PC-3 (cell line): ENCODE data around the gene ST3GAL5. TPM values are rescaled to one million over a fixed set of nuclear protein-coding genes. Genes with fewer than 3 reads are reported as not detected.

ENCODE experiments used
- ATAC-seq: fragments of 200-7000 bp; cut with Tn5 transposase; 2 replicates; pipeline ENCODE4 v1.9.1; 2020; ENCODE audit warnings: mild to moderate bottlenecking, moderate library complexity
- BruUV-seq: library from RNA; stranded (reverse); fragments of 400-500 nt; replicated peaks from 2 replicates; lab custom pipeline; 2021; lab: Mats Ljungman, UMichigan
- CTCF ChIA-PET: fragments of 300-600 bp; sonication (Branson Sonifier 250); formaldehyde crosslinking; loops from one replicate; lab custom pipeline; 2022; ENCODE audit warnings: antibody characterized with exemption; lab: Charles Lee
- POLR2A ChIA-PET: fragments of 300-600 bp; sonication (Branson Sonifier 250); formaldehyde crosslinking; loops from one replicate; lab custom pipeline; 2022; ENCODE audit warnings: antibody characterized with exemption; ENCODE audit not compliant: unreplicated experiment; lab: Charles Lee
- DNase-seq: peaks from one replicate; pipeline ENCODE4 v3.0.0-alpha.2; 2015
- H2AFZ ChIP-seq: fragments of 300-600 bp; sonication (generic); 2 replicates; pipeline ENCODE4 v1.6.0; 2016; ENCODE audit warnings: antibody characterized with exemption, low read length
- H3F3A ChIP-seq: fragments of 300-600 bp; sonication (generic); one replicate; pipeline ENCODE4 v1.6.0; 2017; ENCODE audit warnings: antibody characterized with exemption, low read length, control low read depth, mild to moderate bottlenecking; ENCODE audit not compliant: unreplicated experiment
- H3K27ac ChIP-seq: fragments of 300-600 bp; sonication (generic); 2 replicates; pipeline ENCODE4 v1.5.1; 2016; ENCODE audit warnings: mild to moderate bottlenecking, low read length
- H3K27me3 ChIP-seq: fragments of 300-600 bp; sonication (generic); 2 replicates; pipeline ENCODE4 v1.6.1; 2016; ENCODE audit warnings: low read length, mixed read lengths
- H3K36me3 ChIP-seq: fragments of 300-600 bp; sonication (generic); 2 replicates; pipeline ENCODE4 v1.6.1; 2016; ENCODE audit warnings: low read depth, mixed run types, low read length, mixed read lengths
- H3K4me1 ChIP-seq: fragments of 300-600 bp; sonication (generic); 2 replicates; pipeline ENCODE4 v1.5.1; 2016; ENCODE audit warnings: low read length; ENCODE audit not compliant: insufficient read depth
- H3K4me2 ChIP-seq: fragments of 300-600 bp; sonication (generic); 2 replicates; pipeline ENCODE4 v1.6.0; 2016; ENCODE audit warnings: low read length
- H3K4me3 ChIP-seq: fragments of 300-600 bp; sonication (generic); 2 replicates; pipeline ENCODE4 v1.5.1; 2016; ENCODE audit warnings: mild to moderate bottlenecking, low read length, mixed read lengths
- H3K79me2 ChIP-seq: fragments of 300-600 bp; sonication (generic); 2 replicates; pipeline ENCODE4 v1.6.1; 2017; ENCODE audit warnings: low read length, mixed read lengths
- H3K9ac ChIP-seq: fragments of 300-600 bp; sonication (generic); 2 replicates; pipeline ENCODE4 v1.6.0; 2016; ENCODE audit warnings: mild to moderate bottlenecking, low read length
- H3K9me2 ChIP-seq: fragments of 300-600 bp; sonication (generic); replicated peaks from 2 replicates; pipeline ENCODE4 v1.6.1; 2016; ENCODE audit warnings: mixed run types, low read length, mixed read lengths
- H3K9me3 ChIP-seq: fragments of 300-600 bp; sonication (generic); 2 replicates; pipeline ENCODE4 v1.6.1; 2016; ENCODE audit warnings: low read length, mixed read lengths
- H4K20me1 ChIP-seq: fragments of 300-600 bp; sonication (generic); 2 replicates; pipeline ENCODE4 v1.6.1; 2016; ENCODE audit warnings: low read length, mixed read lengths
- CTCF ChIP-seq: fragments of 300-600 bp; sonication (generic); conservative IDR thresholded peaks from 2 replicates; pipeline ENCODE4 v1.5.1; 2017; ENCODE audit warnings: antibody characterized with exemption, low read depth, mild to moderate bottlenecking, low read length
- EZH2 ChIP-seq: fragments of 300-600 bp; sonication (generic); IDR thresholded peaks from one replicate; pipeline ENCODE4 v1.6.1; 2017; ENCODE audit warnings: antibody characterized with exemption, mild to moderate bottlenecking, low read length; ENCODE audit not compliant: unreplicated experiment
- EZH2phosphoT487 ChIP-seq: fragments of 300-600 bp; sonication (generic); IDR thresholded peaks from 2 replicates; pipeline ENCODE4 v1.6.1; 2018; ENCODE audit warnings: mild to moderate bottlenecking, antibody characterized with exemption, low read length, borderline replicate concordance
- intact Hi-C: fragments of 100-400 bp; cut with micrococcal nuclease; formaldehyde crosslinking; loops from 2 replicates; pipeline ENCODE4 v1.9.0; 2023
- total RNA-seq: library from RNA; depleted of rRNA; stranded (reverse); fragments of >200 nt; gene quantifications from 2 replicates; pipeline ENCODE4 v1.2.3, GENCODE V29; 2014

Gene ST3GAL5
- total RNA-seq, 1 experiment from 2014 or later: 0.87 TPM

GRCh38 chr2:85924522-85924921 lies 35.7 kb upstream of the ST3GAL5 start:
- H3K79me2 ChIP-seq: no peaks in the 10 kb centered on the region
- H3K4me1 ChIP-seq: peaks cover 29% of the 10 kb centered on the region
- no TSS peak for BruUV-seq
- TF ChIP-seq EZH2phosphoT487: no peak
- no peak for TF ChIP-seq CTCF
- TF ChIP-seq EZH2: no peak
- no peaks in the 10 kb centered on the region for H3K9me3 ChIP-seq
- H3F3A ChIP-seq: no peaks in the 10 kb centered on the region
- no peaks in the 10 kb centered on the region for H3K9me2 ChIP-seq
- no peaks in the 10 kb centered on the region for H3K27me3 ChIP-seq
- POLR2A ChIA-PET: no interaction called here
- H2AFZ ChIP-seq: no peak overlapping the region
- H3K9ac ChIP-seq: no peak overlapping the region
- peak; percentile 79 for DNase-seq
- H3K36me3 ChIP-seq: no peaks in the 10 kb centered on the region
- no peak overlapping the region for H3K4me3 ChIP-seq
- no peaks in the 10 kb centered on the region for H4K20me1 ChIP-seq
- peak; percentile 71 for ATAC-seq
- no peak overlapping the region for H3K27ac ChIP-seq
- H3K4me2 ChIP-seq: no peak overlapping the region
- intact Hi-C loops: no loop called here
- CTCF ChIA-PET: interaction anchor here (0.7 kb wide), 1 partner anchor 510 kb away, joined by 3 read pairs; no protein-coding TSS in a partner anchor

- peak; percentile 28 for DNase-seq
- Histone ChIP-seq H2AFZ (no peak overlapping the region), H3K9me2 (no peaks in the 10 kb centered on the region), H3K4me3 (no peak overlapping the region), H4K20me1 (no peaks in the 10 kb centered on the region), H3K27me3 (no peaks in the 10 kb centered on the region), H3K36me3 (no peaks in the 10 kb centered on the region), H3K4me1 (peaks cover 29% of the 10 kb centered on the region), H3K79me2 (no peaks in the 10 kb centered on the region), H3F3A (no peaks in the 10 kb centered on the region), H3K9ac (no peak overlapping the region), H3K9me3 (no peaks in the 10 kb centered on the region), H3K4me2 (peak overlapping the region; percentile 16; the same call in 1 of the 2 replicates), H3K27ac (no peak overlapping the region)
- no TSS peak for BruUV-seq
- intact Hi-C loops: no loop called here
- POLR2A ChIA-PET: no interaction called here
- TF ChIP-seq CTCF (no peak), EZH2phosphoT487 (no peak), EZH2 (no peak)
- CTCF ChIA-PET: interaction anchor here (1.3 kb wide), 1 partner anchor 95 kb away, joined by 3 read pairs; no protein-coding TSS in a partner anchor
- ATAC-seq: peak; percentile 57
These were observed 33.4 kb upstream of the ST3GAL5 start for GRCh38 chr2:85922199-85922598.

DNA sequence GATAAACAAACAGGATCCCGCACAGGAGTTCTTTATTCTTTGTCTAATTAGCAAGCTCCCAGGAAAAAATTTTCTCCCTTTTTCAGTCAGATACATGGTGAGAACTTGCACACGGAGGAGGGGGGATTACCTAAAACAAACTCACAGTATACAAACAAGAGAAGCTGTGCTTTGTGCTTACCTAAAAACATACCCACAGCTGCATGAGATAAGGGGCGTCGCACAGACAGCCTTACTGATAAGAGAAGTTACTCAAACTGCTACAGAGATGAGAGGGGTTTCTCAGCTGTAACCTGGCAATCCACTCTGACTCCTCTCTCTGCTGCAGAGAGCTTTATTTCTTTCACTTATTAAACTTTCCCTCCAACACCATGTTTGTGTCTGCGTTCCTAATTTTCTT lies 32.9 kb upstream of the ST3GAL5 start:
- Histone ChIP-seq H3K4me1 (peaks cover 29% of the 10 kb centered on the region), H3K9ac (no peak overlapping the region), H3K9me2 (no peaks in the 10 kb centered on the region), H3K36me3 (no peaks in the 10 kb centered on the region), H3K27ac (no peak overlapping the region), H3K4me3 (no peak overlapping the region), H2AFZ (no peak overlapping the region), H3F3A (no peaks in the 10 kb centered on the region), H4K20me1 (no peaks in the 10 kb centered on the region), H3K4me2 (peak overlapping the region; percentile 16; the same call in 1 of the 2 replicates), H3K9me3 (no peaks in the 10 kb centered on the region), H3K27me3 (no peaks in the 10 kb centered on the region), H3K79me2 (no peaks in the 10 kb centered on the region)
- no peak for DNase-seq
- intact Hi-C loops: no loop called here
- ChIA-PET CTCF (interaction anchor here (1.3 kb wide), 1 partner anchor 94 kb away, joined by 3 read pairs; no protein-coding TSS in a partner anchor), POLR2A (no interaction called here)
- ATAC-seq: no peak
- no TSS peak for BruUV-seq
- TF ChIP-seq CTCF: no peak
- TF ChIP-seq EZH2phosphoT487: no peak
- no peak for TF ChIP-seq EZH2
